Measurements from ENCODE around the gene LIN9.

The LIN9 gene

GRCh38 chr1:226287587-226287986 lies 21.4 kb downstream of the LIN9 start:
- H3K36me3 ChIP-seq (replicated peaks in 1 of 2; ENCODE audit: control insufficient read depth in 2 of 2, insufficient read depth in 2 of 2, low read length in 2 of 2) = peaks cover 9 to 86% of the 10 kb centered on the region in 2 donors
- H3K14ac ChIP-seq (ENCODE audit: low read length) = no peak overlapping the region
- H4K91ac ChIP-seq (ENCODE audit: low read depth, low read length, poor library complexity) = no peak overlapping the region
- H3K27me3 ChIP-seq (ENCODE audit: control insufficient read depth in 3 of 3, insufficient read depth in 3 of 3, low read depth in 1 of 3, low read length in 3 of 3) = no peaks in the 10 kb centered on the region
- no peak overlapping the region for H3K4ac ChIP-seq (ENCODE audit: low read length)
- H3K9me3 ChIP-seq (replicated peaks in 1 of 2; ENCODE audit: control insufficient read depth in 2 of 2, insufficient read depth in 1 of 2, low read depth in 1 of 2, low read length in 2 of 2) = no peaks in the 10 kb centered on the region
- no peaks in the 10 kb centered on the region for H3K4me1 ChIP-seq (ENCODE audit: control insufficient read depth in 2 of 2, insufficient read depth in 1 of 2, low read depth in 1 of 2, low read length in 2 of 2)
- DNase-seq (ENCODE audit: low spot score) = no peak
- no peak overlapping the region for H2AFZ ChIP-seq (ENCODE audit: low read length)
- no CpG with 5 or more reads among the region's 4 CpGs for WGBS, 2 donors (ENCODE audit: extremely low coverage in 2 of 2, insufficient read length in 2 of 2, insufficient replicate concordance in 1 of 2)
- H2BK12ac ChIP-seq (ENCODE audit: low read length) = no peak overlapping the region
- no peak overlapping the region for H2AK5ac ChIP-seq (ENCODE audit: low read depth, low read length)
- H2BK15ac ChIP-seq (ENCODE audit: low read length) = no peak overlapping the region
- H3K27ac ChIP-seq (replicated peaks; ENCODE audit: low read length) = no peak overlapping the region
- H2BK5ac ChIP-seq (ENCODE audit: low read length) = no peak overlapping the region
- H4K8ac ChIP-seq (ENCODE audit: low read depth, low read length) = no peak overlapping the region
- H2BK120ac ChIP-seq (ENCODE audit: low read depth, low read length) = no peak overlapping the region
- no peaks in the 10 kb centered on the region for H3K79me1 ChIP-seq (ENCODE audit: low read depth, low read length)
- H3K23ac ChIP-seq (ENCODE audit: low read depth, low read length, poor library complexity) = no peak overlapping the region
- H3K9ac ChIP-seq (ENCODE audit: low read depth, low read length, poor library complexity) = no peak overlapping the region
- H3K4me2 ChIP-seq (ENCODE audit: insufficient read depth, low read length, poor library complexity, severe bottlenecking) = no peak overlapping the region
- no peak overlapping the region for H3K4me3 ChIP-seq (ENCODE audit: low read length in 2 of 2)
- no peak overlapping the region for H3K18ac ChIP-seq (ENCODE audit: low read length)

GRCh38 chr1:226281058-226281457 lies 27.9 kb downstream of the LIN9 start:
- H3K9ac ChIP-seq (ENCODE audit: low read depth, low read length, poor library complexity) = no peak overlapping the region
- H3K4ac ChIP-seq (ENCODE audit: low read length) = no peak overlapping the region
- H3K18ac ChIP-seq (ENCODE audit: low read length) = no peak overlapping the region
- H2AFZ ChIP-seq (ENCODE audit: low read length) = no peak overlapping the region
- no peak overlapping the region for H4K91ac ChIP-seq (ENCODE audit: low read depth, low read length, poor library complexity)
- H3K79me1 ChIP-seq (ENCODE audit: low read depth, low read length) = no peaks in the 10 kb centered on the region
- no peak overlapping the region for H3K4me2 ChIP-seq (ENCODE audit: insufficient read depth, low read length, poor library complexity, severe bottlenecking)
- no CpG with 5 or more reads among the region's 1 CpG for WGBS, 2 donors (ENCODE audit: extremely low coverage in 2 of 2, insufficient read length in 2 of 2, insufficient replicate concordance in 1 of 2)
- no peak overlapping the region for H3K27ac ChIP-seq (replicated peaks; ENCODE audit: low read length)
- no peak overlapping the region for H2BK15ac ChIP-seq (ENCODE audit: low read length)
- no peak overlapping the region for H2BK5ac ChIP-seq (ENCODE audit: low read length)
- H2BK12ac ChIP-seq (ENCODE audit: low read length) = no peak overlapping the region
- no peaks in the 10 kb centered on the region for H3K9me3 ChIP-seq (replicated peaks in 1 of 2; ENCODE audit: control insufficient read depth in 2 of 2, insufficient read depth in 1 of 2, low read depth in 1 of 2, low read length in 2 of 2)
- no peak overlapping the region for H4K8ac ChIP-seq (ENCODE audit: low read depth, low read length)
- DNase-seq (ENCODE audit: low spot score) = no peak
- H3K23ac ChIP-seq (ENCODE audit: low read depth, low read length, poor library complexity) = no peak overlapping the region
- H2AK5ac ChIP-seq (ENCODE audit: low read depth, low read length) = no peak overlapping the region
- H3K4me3 ChIP-seq (ENCODE audit: low read length in 2 of 2) = no peak overlapping the region
- no peak overlapping the region for H3K14ac ChIP-seq (ENCODE audit: low read length)
- no peaks in the 10 kb centered on the region for H3K4me1 ChIP-seq (ENCODE audit: control insufficient read depth in 2 of 2, insufficient read depth in 1 of 2, low read depth in 1 of 2, low read length in 2 of 2)
- H3K27me3 ChIP-seq (ENCODE audit: control insufficient read depth in 3 of 3, insufficient read depth in 3 of 3, low read depth in 1 of 3, low read length in 3 of 3) = no peaks in the 10 kb centered on the region
- H3K36me3 ChIP-seq (replicated peaks in 1 of 2; ENCODE audit: control insufficient read depth in 2 of 2, insufficient read depth in 2 of 2, low read length in 2 of 2) = peaks cover 5 to 74% of the 10 kb centered on the region in 2 donors
- no peak overlapping the region for H2BK120ac ChIP-seq (ENCODE audit: low read depth, low read length)

GRCh38 chr1:226279498-226279897 lies 29.5 kb downstream of the LIN9 start:
- no peak overlapping the region for H3K4me2 ChIP-seq (ENCODE audit: insufficient read depth, low read length, poor library complexity, severe bottlenecking)
- H2AFZ ChIP-seq (ENCODE audit: low read length) = no peak overlapping the region
- no CpG with 5 or more reads among the region's 5 CpGs for WGBS, 2 donors (ENCODE audit: extremely low coverage in 2 of 2, insufficient read length in 2 of 2, insufficient replicate concordance in 1 of 2)
- no peak overlapping the region for H3K14ac ChIP-seq (ENCODE audit: low read length)
- H3K4me1 ChIP-seq (ENCODE audit: control insufficient read depth in 2 of 2, insufficient read depth in 1 of 2, low read depth in 1 of 2, low read length in 2 of 2) = no peaks in the 10 kb centered on the region
- H2BK120ac ChIP-seq (ENCODE audit: low read depth, low read length) = no peak overlapping the region
- H3K18ac ChIP-seq (ENCODE audit: low read length) = no peak overlapping the region
- H3K4me3 ChIP-seq (ENCODE audit: low read length in 2 of 2) = no peak overlapping the region
- no peaks in the 10 kb centered on the region for H3K79me1 ChIP-seq (ENCODE audit: low read depth, low read length)
- no peak overlapping the region for H4K91ac ChIP-seq (ENCODE audit: low read depth, low read length, poor library complexity)
- H2BK15ac ChIP-seq (ENCODE audit: low read length) = no peak overlapping the region
- H3K36me3 ChIP-seq (replicated peaks in 1 of 2; ENCODE audit: control insufficient read depth in 2 of 2, insufficient read depth in 2 of 2, low read length in 2 of 2) = peaks cover 3 to 73% of the 10 kb centered on the region in 2 donors
- no peak overlapping the region for H2BK5ac ChIP-seq (ENCODE audit: low read length)
- no peaks in the 10 kb centered on the region for H3K9me3 ChIP-seq (replicated peaks in 1 of 2; ENCODE audit: control insufficient read depth in 2 of 2, insufficient read depth in 1 of 2, low read depth in 1 of 2, low read length in 2 of 2)
- no peak overlapping the region for H4K8ac ChIP-seq (ENCODE audit: low read depth, low read length)
- H3K4ac ChIP-seq (ENCODE audit: low read length) = no peak overlapping the region
- H3K27me3 ChIP-seq (ENCODE audit: control insufficient read depth in 3 of 3, insufficient read depth in 3 of 3, low read depth in 1 of 3, low read length in 3 of 3) = no peaks in the 10 kb centered on the region
- no peak overlapping the region for H3K23ac ChIP-seq (ENCODE audit: low read depth, low read length, poor library complexity)
- H2BK12ac ChIP-seq (ENCODE audit: low read length) = no peak overlapping the region
- H3K9ac ChIP-seq (ENCODE audit: low read depth, low read length, poor library complexity) = no peak overlapping the region
- no peak overlapping the region for H3K27ac ChIP-seq (replicated peaks; ENCODE audit: low read length)
- H2AK5ac ChIP-seq (ENCODE audit: low read depth, low read length) = no peak overlapping the region
- DNase-seq (ENCODE audit: low spot score) = no peak

GRCh38 chr1:226277897-226278296 lies 31.1 kb downstream of the LIN9 start:
- Histone ChIP-seq H2BK120ac (ENCODE audit: low read depth, low read length) (no peak overlapping the region), H2AFZ (ENCODE audit: low read length) (no peak overlapping the region), H3K36me3 (replicated peaks in 1 of 2; ENCODE audit: control insufficient read depth in 2 of 2, insufficient read depth in 2 of 2, low read length in 2 of 2) (peaks cover 4 to 69% of the 10 kb centered on the region in 2 donors), H4K91ac (ENCODE audit: low read depth, low read length, poor library complexity) (no peak overlapping the region), H3K79me1 (ENCODE audit: low read depth, low read length) (no peaks in the 10 kb centered on the region), H3K4ac (ENCODE audit: low read length) (no peak overlapping the region), H3K18ac (ENCODE audit: low read length) (no peak overlapping the region), H2BK15ac (ENCODE audit: low read length) (no peak overlapping the region), H3K14ac (ENCODE audit: low read length) (no peak overlapping the region), H3K4me2 (ENCODE audit: insufficient read depth, low read length, poor library complexity, severe bottlenecking) (no peak overlapping the region), H3K9me3 (replicated peaks in 1 of 2; ENCODE audit: control insufficient read depth in 2 of 2, insufficient read depth in 1 of 2, low read depth in 1 of 2, low read length in 2 of 2) (no peaks in the 10 kb centered on the region), H3K4me1 (ENCODE audit: control insufficient read depth in 2 of 2, insufficient read depth in 1 of 2, low read depth in 1 of 2, low read length in 2 of 2) (peaks cover 0 to 2% of the 10 kb centered on the region in 2 donors), H3K23ac (ENCODE audit: low read depth, low read length, poor library complexity) (no peak overlapping the region), H3K9ac (ENCODE audit: low read depth, low read length, poor library complexity) (no peak overlapping the region), H4K8ac (ENCODE audit: low read depth, low read length) (no peak overlapping the region), H2BK5ac (ENCODE audit: low read length) (no peak overlapping the region), H2BK12ac (ENCODE audit: low read length) (no peak overlapping the region), H3K27me3 (ENCODE audit: control insufficient read depth in 3 of 3, insufficient read depth in 3 of 3, low read depth in 1 of 3, low read length in 3 of 3) (no peaks in the 10 kb centered on the region), H3K4me3 (ENCODE audit: low read length in 2 of 2) (no peak overlapping the region), H2AK5ac (ENCODE audit: low read depth, low read length) (no peak overlapping the region), H3K27ac (replicated peaks; ENCODE audit: low read length) (no peak overlapping the region)
- WGBS, 2 donors (ENCODE audit: extremely low coverage in 2 of 2, insufficient read length in 2 of 2, insufficient replicate concordance in 1 of 2) = no CpG with 5 or more reads among the region's 8 CpGs
- no peak for DNase-seq (ENCODE audit: low spot score)
